ENCODE data around the gene COG4. TPM values are rescaled to one million over a fixed set of nuclear protein-coding genes. Genes with fewer than 3 reads are reported as not detected.

The COG4 gene
- total RNA-seq, 2 donors from 2014 or later = 54.8 to 84.7 TPM

DNA sequence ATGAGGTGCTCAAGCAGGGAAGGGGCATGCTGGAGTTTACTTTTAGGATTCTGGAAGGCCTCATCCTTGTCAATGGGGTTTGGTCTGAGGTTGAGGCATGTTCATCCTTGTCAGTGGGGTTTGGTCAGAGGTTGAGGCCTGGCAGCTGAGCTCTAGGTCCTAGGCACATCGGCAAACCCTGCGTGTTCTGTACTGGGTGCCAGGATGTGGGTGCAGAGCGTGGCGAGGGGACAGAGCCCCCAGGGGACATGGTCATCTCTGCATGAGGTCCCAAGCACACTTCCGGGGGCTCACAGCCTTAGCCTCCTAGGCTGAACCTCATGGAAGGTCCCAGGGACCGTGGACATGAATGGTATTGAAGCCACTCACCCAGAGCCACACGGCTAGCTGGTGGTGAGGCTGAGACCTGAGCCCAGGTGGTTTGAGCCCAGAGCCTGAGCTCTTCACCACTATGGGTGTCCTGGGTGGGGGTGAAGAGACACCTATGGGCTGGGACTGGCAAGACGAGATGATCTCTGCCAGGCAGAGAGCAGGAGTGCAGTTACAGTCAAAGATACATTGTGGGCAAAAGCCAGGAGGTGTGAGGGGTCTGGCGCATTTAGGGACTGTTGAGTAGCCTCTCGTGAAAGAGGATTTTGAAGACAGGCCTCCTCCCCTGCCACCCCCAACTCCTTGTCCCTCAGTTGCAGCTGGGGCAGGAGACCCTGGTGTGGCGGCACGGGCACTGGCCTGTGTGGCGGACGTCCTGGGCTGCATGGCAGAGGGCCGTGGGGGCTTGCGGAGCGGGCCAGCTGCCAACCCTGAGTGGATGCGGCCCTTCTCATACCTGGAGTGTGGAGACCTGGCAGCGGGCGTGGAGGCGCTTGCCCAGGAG, 49.7 kb downstream of the COG4 start:
- intact Hi-C loops (cut with DNase I) = loop anchor here (5.0 kb wide), 1 partner anchor 101 kb away; no protein-coding TSS in a partner anchor
- H3K36me3 ChIP-seq = no peaks in the 10 kb centered on the region
- DNase-seq = no peak

DNA sequence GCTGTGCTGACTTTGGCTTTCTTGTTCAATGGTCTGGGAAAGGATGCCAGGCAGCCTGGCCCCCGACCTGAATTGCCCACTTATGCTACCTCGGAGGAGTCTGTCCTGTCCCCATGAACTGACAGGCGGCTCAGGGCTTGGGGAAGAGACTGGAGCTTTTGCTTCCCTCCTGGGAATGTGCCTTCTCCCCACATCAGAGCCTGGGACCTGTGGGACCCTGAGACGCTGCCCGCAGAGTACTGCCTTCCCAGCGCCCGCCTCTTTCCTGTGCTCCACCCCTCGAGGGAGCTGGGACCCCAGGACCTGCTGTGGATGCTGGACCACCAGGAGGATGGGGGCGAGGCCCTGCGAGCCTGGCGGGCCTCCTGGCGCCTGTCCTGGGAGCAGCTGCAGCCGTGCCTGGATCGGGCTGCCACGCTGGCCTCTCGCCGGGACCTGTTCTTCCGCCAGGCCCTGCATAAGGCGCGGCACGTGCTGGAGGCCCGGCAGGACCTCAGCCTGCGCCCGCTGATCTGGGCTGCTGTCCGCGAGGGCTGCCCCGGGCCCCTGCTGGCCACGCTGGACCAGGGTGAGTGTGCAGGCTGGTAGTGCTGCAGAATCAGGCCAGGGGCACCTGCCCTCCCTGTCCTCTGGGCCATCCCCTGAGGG, 50.4 kb downstream of the COG4 start:
- H3K9ac ChIP-seq (ENCODE audit: low read depth in 2 of 2, low read length in 2 of 2) = no peak overlapping the region
- no peaks in the 10 kb centered on the region for H3K4me1 ChIP-seq
- H3K9me3 ChIP-seq = no peaks in the 10 kb centered on the region
- no peaks in the 10 kb centered on the region for H3K36me3 ChIP-seq
- TF ChIP-seq, protein P1, sequence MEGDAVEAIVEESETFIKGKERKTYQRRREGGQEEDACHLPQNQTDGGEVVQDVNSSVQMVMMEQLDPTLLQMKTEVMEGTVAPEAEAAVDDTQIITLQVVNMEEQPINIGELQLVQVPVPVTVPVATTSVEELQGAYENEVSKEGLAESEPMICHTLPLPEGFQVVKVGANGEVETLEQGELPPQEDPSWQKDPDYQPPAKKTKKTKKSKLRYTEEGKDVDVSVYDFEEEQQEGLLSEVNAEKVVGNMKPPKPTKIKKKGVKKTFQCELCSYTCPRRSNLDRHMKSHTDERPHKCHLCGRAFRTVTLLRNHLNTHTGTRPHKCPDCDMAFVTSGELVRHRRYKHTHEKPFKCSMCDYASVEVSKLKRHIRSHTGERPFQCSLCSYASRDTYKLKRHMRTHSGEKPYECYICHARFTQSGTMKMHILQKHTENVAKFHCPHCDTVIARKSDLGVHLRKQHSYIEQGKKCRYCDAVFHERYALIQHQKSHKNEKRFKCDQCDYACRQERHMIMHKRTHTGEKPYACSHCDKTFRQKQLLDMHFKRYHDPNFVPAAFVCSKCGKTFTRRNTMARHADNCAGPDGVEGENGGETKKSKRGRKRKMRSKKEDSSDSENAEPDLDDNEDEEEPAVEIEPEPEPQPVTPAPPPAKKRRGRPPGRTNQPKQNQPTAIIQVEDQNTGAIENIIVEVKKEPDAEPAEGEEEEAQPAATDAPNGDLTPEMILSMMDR (IDR thresholded peaks at IDR 0.05) = no peak
- no peak for DNase-seq
- H3K27me3 ChIP-seq = no peaks in the 10 kb centered on the region
- no peak overlapping the region for H3K4me3 ChIP-seq
- intact Hi-C loops (cut with DNase I) = loop anchor here (5.0 kb wide), 1 partner anchor 101 kb away; no protein-coding TSS in a partner anchor
- no peak overlapping the region for H3K27ac ChIP-seq

More for the DNA sequence above, 49.7 kb downstream of the COG4 start:
- no peaks in the 10 kb centered on the region for H3K9me3 ChIP-seq
- no peak overlapping the region for H3K27ac ChIP-seq
- H3K9ac ChIP-seq (ENCODE audit: low read depth in 2 of 2, low read length in 2 of 2) = no peak overlapping the region
- H3K4me3 ChIP-seq = no peak overlapping the region
- H3K4me1 ChIP-seq = no peaks in the 10 kb centered on the region
- TF ChIP-seq, protein P1 (IDR thresholded peaks at IDR 0.05) = no peak
- H3K27me3 ChIP-seq = no peaks in the 10 kb centered on the region

DNA sequence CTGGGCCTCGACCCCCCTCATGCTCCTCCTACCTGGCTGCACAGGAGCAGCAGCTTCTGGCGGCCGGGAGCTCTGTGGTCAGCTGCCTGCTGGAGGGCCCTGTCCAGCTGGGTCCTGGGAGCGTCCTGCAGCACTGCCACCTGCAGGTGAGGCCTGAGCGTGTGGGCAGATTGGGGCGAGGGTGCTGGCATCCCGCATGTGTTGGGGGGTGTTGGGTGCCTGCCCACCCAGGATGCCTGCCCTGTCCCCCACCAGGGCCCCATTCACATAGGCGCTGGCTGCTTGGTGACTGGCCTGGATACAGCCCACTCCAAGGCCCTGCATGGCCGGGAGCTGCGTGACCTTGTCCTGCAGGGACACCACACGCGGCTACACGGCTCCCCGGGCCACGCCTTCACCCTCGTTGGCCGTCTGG, 52.4 kb downstream of the COG4 start:
- TF ChIP-seq, protein P1 (IDR thresholded peaks at IDR 0.05) = peak; percentile 25
- Histone ChIP-seq H3K9me3 (no peaks in the 10 kb centered on the region), H3K4me3 (no peak overlapping the region), H3K9ac (ENCODE audit: low read depth in 2 of 2, low read length in 2 of 2) (no peak overlapping the region), H3K36me3 (no peaks in the 10 kb centered on the region), H3K27me3 (no peaks in the 10 kb centered on the region), H3K4me1 (no peaks in the 10 kb centered on the region), H3K27ac (no peak overlapping the region)
- intact Hi-C loops (cut with DNase I) = loop anchor here (5.0 kb wide), 1 partner anchor 99 kb away; no protein-coding TSS in a partner anchor
- DNase-seq = no peak

DNA sequence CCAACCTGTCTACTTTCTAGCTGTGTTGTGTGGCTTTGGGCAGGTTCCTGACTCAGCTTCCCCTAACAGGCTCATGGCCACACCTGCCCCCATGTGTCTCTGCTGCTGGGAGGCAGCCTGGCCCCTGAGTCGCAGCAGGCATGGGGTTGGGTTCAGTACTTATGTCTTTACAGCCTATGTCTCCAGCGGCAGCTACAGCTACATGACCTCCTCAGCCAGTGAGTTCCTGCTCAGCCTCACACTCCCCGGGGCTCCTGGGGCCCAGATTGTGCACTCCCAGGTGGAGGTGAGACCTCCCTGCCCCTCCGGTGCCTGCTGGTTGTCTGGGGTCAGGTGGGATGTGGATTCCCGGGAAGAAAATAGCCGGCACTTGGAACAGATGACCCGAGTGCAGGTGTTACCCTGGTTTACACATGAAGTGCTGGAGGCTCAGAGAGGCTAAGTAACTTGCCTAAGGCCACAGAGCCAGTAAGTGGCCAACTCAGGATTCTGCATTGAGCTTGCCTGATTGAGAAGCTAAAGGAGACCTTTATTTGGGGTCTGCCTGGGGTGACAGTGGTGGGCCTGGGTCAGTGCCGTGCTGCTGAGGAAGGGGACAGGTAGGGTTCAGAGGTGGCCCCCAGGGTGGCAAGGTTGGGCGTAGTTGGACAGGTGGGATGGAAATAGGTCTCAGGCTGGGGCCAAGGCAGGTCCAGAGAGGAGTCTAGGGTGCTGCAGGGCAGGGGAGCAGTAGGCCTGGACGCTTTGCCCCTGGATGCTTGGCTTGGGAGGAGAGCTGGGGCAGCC, 53.0 kb downstream of the COG4 start:
- TF ChIP-seq, protein P1 (IDR thresholded peaks at IDR 0.05) = no peak
- DNase-seq = no peak

More for the DNA sequence above, 53.0 kb downstream of the COG4 start:
- no peaks in the 10 kb centered on the region for H3K36me3 ChIP-seq
- no peak overlapping the region for H3K27ac ChIP-seq
- H3K9me3 ChIP-seq = no peaks in the 10 kb centered on the region
- intact Hi-C loops (cut with DNase I) = loop anchor here (5.0 kb wide), 1 partner anchor 98 kb away; no protein-coding TSS in a partner anchor
- no peaks in the 10 kb centered on the region for H3K27me3 ChIP-seq
- no peaks in the 10 kb centered on the region for H3K4me1 ChIP-seq
- H3K4me3 ChIP-seq = no peak overlapping the region
- no peak overlapping the region for H3K9ac ChIP-seq (ENCODE audit: low read depth in 2 of 2, low read length in 2 of 2)

All from colonic mucosa (tissue), 4 donors.